ENCODE data around the gene TATDN3. TPM values are rescaled to one million over a fixed set of nuclear protein-coding genes. Genes with fewer than 3 reads are reported as not detected.

The TATDN3 gene
- total and polyA plus RNA-seq, 2 of the 8 experiments (the other 6 are each of a cell fraction or from before 2014, with no cell fraction given): 6.9 to 19.4 TPM

DNA sequence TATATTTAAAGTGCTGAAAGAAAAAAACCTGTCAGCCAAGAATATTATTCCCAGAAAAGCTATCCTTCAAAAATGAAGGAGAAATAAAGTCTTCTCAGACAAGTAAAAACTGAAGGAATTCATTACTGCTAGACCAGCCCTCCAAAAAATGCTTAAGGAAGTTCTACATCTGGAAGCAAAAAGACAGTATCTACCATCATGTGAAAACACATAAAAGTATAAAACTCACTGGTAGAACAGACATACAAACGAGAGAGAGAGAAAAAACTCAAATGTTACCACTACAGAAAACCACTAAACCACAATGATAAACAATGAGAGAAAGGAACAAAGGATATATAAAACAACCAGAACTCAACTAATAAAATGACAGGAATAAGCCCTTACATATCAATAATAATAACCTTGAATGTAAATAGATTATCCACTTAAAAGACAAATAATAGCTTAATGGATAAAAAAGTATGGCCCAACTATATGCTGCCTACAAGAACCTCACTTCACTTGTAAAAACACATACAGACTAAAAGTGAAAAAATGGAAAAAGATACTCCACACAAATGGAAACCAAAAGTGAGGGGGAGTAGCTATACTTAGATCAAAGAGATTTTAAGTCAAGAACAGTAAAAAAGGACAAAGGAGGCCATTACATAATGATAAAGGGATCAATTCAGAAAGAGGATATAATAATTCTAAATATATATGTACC is 22.1 kb upstream of the TATDN3 start (continued):
- TF ChIP-seq, protein P1, sequence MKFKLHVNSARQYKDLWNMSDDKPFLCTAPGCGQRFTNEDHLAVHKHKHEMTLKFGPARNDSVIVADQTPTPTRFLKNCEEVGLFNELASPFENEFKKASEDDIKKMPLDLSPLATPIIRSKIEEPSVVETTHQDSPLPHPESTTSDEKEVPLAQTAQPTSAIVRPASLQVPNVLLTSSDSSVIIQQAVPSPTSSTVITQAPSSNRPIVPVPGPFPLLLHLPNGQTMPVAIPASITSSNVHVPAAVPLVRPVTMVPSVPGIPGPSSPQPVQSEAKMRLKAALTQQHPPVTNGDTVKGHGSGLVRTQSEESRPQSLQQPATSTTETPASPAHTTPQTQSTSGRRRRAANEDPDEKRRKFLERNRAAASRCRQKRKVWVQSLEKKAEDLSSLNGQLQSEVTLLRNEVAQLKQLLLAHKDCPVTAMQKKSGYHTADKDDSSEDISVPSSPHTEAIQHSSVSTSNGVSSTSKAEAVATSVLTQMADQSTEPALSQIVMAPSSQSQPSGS (IDR thresholded peaks at IDR 0.05; ENCODE audit: low read length): no peak
- no peak for TF ChIP-seq CTCF (IDR thresholded peaks at IDR 0.05; ENCODE audit: control extremely low read depth in 1 of 3, insufficient read depth in 1 of 3, low read depth in 1 of 3, low read length in 3 of 3)
